K562 (cell line): Measurements from ENCODE around the gene TEAD4. TPM values are rescaled to one million over a fixed set of nuclear protein-coding genes. Genes with fewer than 3 reads are reported as not detected.

ENCODE experiments used
- ETV1 ChIP-seq: fragments of 450-650 bp; conservative IDR thresholded peaks from 2 replicates; pipeline ENCODE4 v1.6.1; 2016; ENCODE audit warnings: missing genetic modification characterization, control low read depth, low read depth, missing compliant biosample characterization
- POLR2G ChIP-seq: fragments of 200-400 bp; formaldehyde crosslinking; IDR thresholded peaks from 2 replicates; pipeline ENCODE4 v1.6.1; 2017; ENCODE audit warnings: low read depth, mild to moderate bottlenecking, antibody characterized with exemption, low read length, moderate library complexity
- ZEB2 ChIP-seq: fragments of 450-650 bp; IDR thresholded peaks from 2 replicates; pipeline ENCODE4 v1.6.1; 2016
- polyA plus RNA-seq, 8 experiments: library from polyadenylated mRNA; depleted of rRNA in 4 of 8; stranded (reverse) in 5 of 8; unstranded in 3 of 8; fragments of >200 nt; fragmentation: Nextera tagmentation in 2 of 8; fragmentation: Illumina TruSeq in 1 of 8; extraction: Ambion mirVana in 2 of 8; extraction: Trizol in 1 of 8; gene quantifications; 2 replicates each; pipeline versions ENCODE4 v1.2.1 to v1.2.3, GENCODE V29; 2011 to 2014; ENCODE audit warnings: inconsistent platforms in 1 of 8, missing spikeins in 1 of 8
- total RNA-seq, 7 experiments: library from RNA; depleted of rRNA in 6 of 7; stranded (reverse); fragments of >200 nt in 6 of 7; fragmentation: Illumina TruSeq in 2 of 7; extraction: Trizol in 2 of 7; gene quantifications; 2 replicates each; pipeline versions ENCODE4 v1.2.1 to v1.2.3, GENCODE V29; 2011 to 2021; ENCODE audit warnings: low replicate concordance in 1 of 7
- TF ChIP-seq, protein P1 (sequence below): fragments of 250-450 bp; sonication (Bioruptor Pico); IDR thresholded peaks from 2 replicates; pipeline ENCODE4 v1.4.0; 2020; ENCODE audit warnings: mild to moderate bottlenecking, moderate library complexity
- TF ChIP-seq, protein P2 (sequence below), 3 experiments: IDR thresholded peaks in 2 of 3; conservative IDR thresholded peaks in 1 of 3; 2 replicates each; pipeline ENCODE4 v1.5.1; 2011 to 2012; ENCODE audit warnings: low read length in 3 of 3, mild to moderate bottlenecking in 3 of 3, control low read depth in 2 of 3, improper control_type of control experiment in 1 of 3, inconsistent platforms in 1 of 3, low read depth in 1 of 3, mixed read lengths in 1 of 3, moderate library complexity in 1 of 3; ENCODE audit not compliant: insufficient read depth in 2 of 3

The TEAD4 gene
- total and polyA plus RNA-seq, 9 of the 15 experiments (the other 6 are each of a cell fraction or from before 2014, with no cell fraction given): 0.82 to 40.0 (median 17.0) TPM

DNA sequence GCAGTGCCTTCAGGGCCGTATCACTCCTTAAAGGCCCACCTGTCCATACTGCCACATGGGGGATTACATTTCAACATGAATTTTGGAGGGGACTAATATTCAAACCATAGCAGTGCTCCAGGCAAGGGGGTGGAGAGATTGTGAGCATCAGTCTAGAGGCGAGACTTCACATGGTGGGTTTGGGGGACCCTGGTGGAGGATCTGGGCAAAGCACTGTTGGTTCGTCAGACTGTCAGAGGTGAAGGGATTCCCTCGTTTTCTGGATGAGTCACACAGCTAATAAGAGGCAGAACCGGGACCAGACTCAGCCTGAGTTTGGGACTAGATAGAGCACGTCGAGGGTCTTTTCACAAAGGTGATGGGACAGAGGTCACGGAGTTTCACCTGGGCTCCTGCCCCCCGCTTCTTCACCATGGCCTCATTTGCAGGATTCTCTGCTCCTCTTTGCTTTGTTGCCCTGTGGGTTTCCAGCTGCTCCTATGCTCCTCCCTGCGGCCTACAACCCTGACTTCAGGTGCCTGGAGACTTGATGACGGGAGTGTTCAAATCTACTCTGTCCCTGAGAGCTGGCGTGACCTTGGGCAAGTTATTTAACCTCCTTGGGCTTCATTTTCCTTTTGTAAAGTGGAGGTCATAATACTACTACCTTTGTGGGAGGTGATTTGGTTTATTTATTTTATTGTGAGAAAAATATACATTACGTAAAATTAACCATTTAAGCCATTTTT, 41.5 kb downstream of the TEAD4 start (continued):
- TF ChIP-seq, protein P1, sequence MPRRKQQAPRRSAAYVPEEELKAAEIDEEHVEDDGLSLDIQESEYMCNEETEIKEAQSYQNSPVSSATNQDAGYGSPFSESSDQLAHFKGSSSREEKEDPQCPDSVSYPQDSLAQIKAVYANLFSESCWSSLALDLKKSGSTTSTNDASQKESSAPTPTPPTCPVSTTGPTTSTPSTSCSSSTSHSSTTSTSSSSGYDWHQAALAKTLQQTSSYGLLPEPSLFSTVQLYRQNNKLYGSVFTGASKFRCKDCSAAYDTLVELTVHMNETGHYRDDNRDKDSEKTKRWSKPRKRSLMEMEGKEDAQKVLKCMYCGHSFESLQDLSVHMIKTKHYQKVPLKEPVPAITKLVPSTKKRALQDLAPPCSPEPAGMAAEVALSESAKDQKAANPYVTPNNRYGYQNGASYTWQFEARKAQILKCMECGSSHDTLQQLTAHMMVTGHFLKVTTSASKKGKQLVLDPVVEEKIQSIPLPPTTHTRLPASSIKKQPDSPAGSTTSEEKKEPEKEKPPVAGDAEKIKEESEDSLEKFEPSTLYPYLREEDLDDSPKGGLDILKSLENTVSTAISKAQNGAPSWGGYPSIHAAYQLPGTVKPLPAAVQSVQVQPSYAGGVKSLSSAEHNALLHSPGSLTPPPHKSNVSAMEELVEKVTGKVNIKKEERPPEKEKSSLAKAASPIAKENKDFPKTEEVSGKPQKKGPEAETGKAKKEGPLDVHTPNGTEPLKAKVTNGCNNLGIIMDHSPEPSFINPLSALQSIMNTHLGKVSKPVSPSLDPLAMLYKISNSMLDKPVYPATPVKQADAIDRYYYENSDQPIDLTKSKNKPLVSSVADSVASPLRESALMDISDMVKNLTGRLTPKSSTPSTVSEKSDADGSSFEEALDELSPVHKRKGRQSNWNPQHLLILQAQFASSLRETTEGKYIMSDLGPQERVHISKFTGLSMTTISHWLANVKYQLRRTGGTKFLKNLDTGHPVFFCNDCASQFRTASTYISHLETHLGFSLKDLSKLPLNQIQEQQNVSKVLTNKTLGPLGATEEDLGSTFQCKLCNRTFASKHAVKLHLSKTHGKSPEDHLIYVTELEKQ (CRISPR knock-in tag): no peak
- TF ChIP-seq POLR2G (no peak), ZEB2 (no peak), ETV1 (no peak)
- TF ChIP-seq, protein P2, sequence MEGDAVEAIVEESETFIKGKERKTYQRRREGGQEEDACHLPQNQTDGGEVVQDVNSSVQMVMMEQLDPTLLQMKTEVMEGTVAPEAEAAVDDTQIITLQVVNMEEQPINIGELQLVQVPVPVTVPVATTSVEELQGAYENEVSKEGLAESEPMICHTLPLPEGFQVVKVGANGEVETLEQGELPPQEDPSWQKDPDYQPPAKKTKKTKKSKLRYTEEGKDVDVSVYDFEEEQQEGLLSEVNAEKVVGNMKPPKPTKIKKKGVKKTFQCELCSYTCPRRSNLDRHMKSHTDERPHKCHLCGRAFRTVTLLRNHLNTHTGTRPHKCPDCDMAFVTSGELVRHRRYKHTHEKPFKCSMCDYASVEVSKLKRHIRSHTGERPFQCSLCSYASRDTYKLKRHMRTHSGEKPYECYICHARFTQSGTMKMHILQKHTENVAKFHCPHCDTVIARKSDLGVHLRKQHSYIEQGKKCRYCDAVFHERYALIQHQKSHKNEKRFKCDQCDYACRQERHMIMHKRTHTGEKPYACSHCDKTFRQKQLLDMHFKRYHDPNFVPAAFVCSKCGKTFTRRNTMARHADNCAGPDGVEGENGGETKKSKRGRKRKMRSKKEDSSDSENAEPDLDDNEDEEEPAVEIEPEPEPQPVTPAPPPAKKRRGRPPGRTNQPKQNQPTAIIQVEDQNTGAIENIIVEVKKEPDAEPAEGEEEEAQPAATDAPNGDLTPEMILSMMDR (IDR thresholded peaks at IDR 0.05 in 2 of 3, conservative IDR thresholded peaks at IDR 0.05 in 1 of 3; ENCODE audit: insufficient read depth in 2 of 3, low read depth in 1 of 3, low read length in 3 of 3): peak; percentile 10 to 39 (median 17); a peak in 3 of 6 replicates
- TF ChIP-seq, all 486 proteins: peak for 2
